Measurements from ENCODE around the gene RAB1B. TPM values are rescaled to one million over a fixed set of nuclear protein-coding genes. Genes with fewer than 3 reads are reported as not detected.

Gene RAB1B
- total RNA-seq, 1 donor from 2014 or later: 150 TPM

GRCh38 chr11:66314186-66314501 is 45.7 kb downstream of the RAB1B start:
- H3K4me3 Mint-ChIP-seq (ENCODE audit: unreplicated experiment): peak overlapping the region; percentile 78
- no peaks in the 10 kb centered on the region for H3K36me3 Mint-ChIP-seq (ENCODE audit: unreplicated experiment)
- H3K27ac Mint-ChIP-seq (ENCODE audit: unreplicated experiment): peak overlapping the region; percentile 98
- peaks cover 53% of the 10 kb centered on the region for H3K4me1 Mint-ChIP-seq (ENCODE audit: unreplicated experiment)
- H3K9me3 Mint-ChIP-seq (ENCODE audit: unreplicated experiment): no peaks in the 10 kb centered on the region
- H3K27me3 Mint-ChIP-seq (ENCODE audit: unreplicated experiment): peaks cover under 1% of the 10 kb centered on the region
- DNase-seq (ENCODE audit: extremely low spot score, unreplicated experiment): no peak
- TF ChIP-seq CTCF (IDR thresholded peaks at IDR 0.05): no peak

- Mint-ChIP-seq H3K4me3 (ENCODE audit: unreplicated experiment) (peak overlapping the region; percentile 51), H3K9me3 (ENCODE audit: unreplicated experiment) (no peaks in the 10 kb centered on the region), H3K36me3 (ENCODE audit: unreplicated experiment) (no peaks in the 10 kb centered on the region), H3K27me3 (ENCODE audit: unreplicated experiment) (no peaks in the 10 kb centered on the region), H3K27ac (ENCODE audit: unreplicated experiment) (peak overlapping the region; percentile 98), H3K4me1 (ENCODE audit: unreplicated experiment) (peaks cover 55% of the 10 kb centered on the region)
- DNase-seq (ENCODE audit: extremely low spot score, unreplicated experiment): no peak
- no peak for TF ChIP-seq CTCF (IDR thresholded peaks at IDR 0.05)
These were observed 46.4 kb downstream of the RAB1B start for GRCh38 chr11:66314561-66315497.

GRCh38 chr11:66315498-66315885 is 47.1 kb downstream of the RAB1B start:
- no peaks in the 10 kb centered on the region for H3K36me3 Mint-ChIP-seq (ENCODE audit: unreplicated experiment)
- H3K4me3 Mint-ChIP-seq (ENCODE audit: unreplicated experiment): peak overlapping the region; percentile 55
- H3K4me1 Mint-ChIP-seq (ENCODE audit: unreplicated experiment): peaks cover 55% of the 10 kb centered on the region
- no peak for TF ChIP-seq CTCF (IDR thresholded peaks at IDR 0.05)
- no peaks in the 10 kb centered on the region for H3K9me3 Mint-ChIP-seq (ENCODE audit: unreplicated experiment)
- no peaks in the 10 kb centered on the region for H3K27me3 Mint-ChIP-seq (ENCODE audit: unreplicated experiment)
- peak overlapping the region; percentile 98 for H3K27ac Mint-ChIP-seq (ENCODE audit: unreplicated experiment)
- no peak for DNase-seq (ENCODE audit: extremely low spot score, unreplicated experiment)

GRCh38 chr11:66315921-66316811 is 47.7 kb downstream of the RAB1B start:
- H3K4me3 Mint-ChIP-seq (ENCODE audit: unreplicated experiment): peak overlapping the region; percentile 55
- peaks cover 55% of the 10 kb centered on the region for H3K4me1 Mint-ChIP-seq (ENCODE audit: unreplicated experiment)
- no peaks in the 10 kb centered on the region for H3K9me3 Mint-ChIP-seq (ENCODE audit: unreplicated experiment)
- peak overlapping the region; percentile 98 for H3K27ac Mint-ChIP-seq (ENCODE audit: unreplicated experiment)
- TF ChIP-seq CTCF (IDR thresholded peaks at IDR 0.05): no peak
- no peak for DNase-seq (ENCODE audit: extremely low spot score, unreplicated experiment)
- H3K36me3 Mint-ChIP-seq (ENCODE audit: unreplicated experiment): no peaks in the 10 kb centered on the region
- H3K27me3 Mint-ChIP-seq (ENCODE audit: unreplicated experiment): no peaks in the 10 kb centered on the region

GRCh38 chr11:66316849-66317251 is 48.4 kb downstream of the RAB1B start, which contains the start of gene CD248:
Gene CD248 (minus strand): TSS chr11:66317044. CDS start chr11:66317027, 17 bp downstream.
- Mint-ChIP-seq H3K36me3 (ENCODE audit: unreplicated experiment) (no peaks in the 10 kb centered on the region), H3K4me3 (ENCODE audit: unreplicated experiment) (peak within 1 kb of the TSS; percentile 57), H3K4me1 (ENCODE audit: unreplicated experiment) (peaks cover 56% of the 10 kb centered on the region), H3K27me3 (ENCODE audit: unreplicated experiment) (no peaks in the 10 kb centered on the region), H3K27ac (ENCODE audit: unreplicated experiment) (peak within 1 kb of the TSS; percentile 98), H3K9me3 (ENCODE audit: unreplicated experiment) (no peaks in the 10 kb centered on the region)
- no peak for TF ChIP-seq CTCF (IDR thresholded peaks at IDR 0.05)
- no peak for DNase-seq (ENCODE audit: extremely low spot score, unreplicated experiment)

Measured in osteocyte (in vitro differentiated cells).